ENCODE results near the gene ANKRD53. TPM values are rescaled to one million over a fixed set of nuclear protein-coding genes. Genes with fewer than 3 reads are reported as not detected.

ANKRD53 gene
- total RNA-seq, 1 experiment from 2014 or later, result not detected

- H3K9me2 ChIP-seq (ENCODE audit: insufficient read depth), result no peaks in the 10 kb centered on the region
- no peak for TF ChIP-seq ATF3 (IDR thresholded peaks at IDR 0.05)
- no peak for TF ChIP-seq ZNF274 (IDR thresholded peaks at IDR 0.05; ENCODE audit: low read depth, low read length)
- peak in 2 of 3 experiments; percentile 40 to 51; a peak in 4 of 6 replicates for TF ChIP-seq CTCF (IDR thresholded peaks at IDR 0.05 in 2 of 3, conservative IDR thresholded peaks at IDR 0.05 in 1 of 3; ENCODE audit: borderline replicate concordance in 1 of 3, insufficient read depth in 1 of 3, low read depth in 2 of 3, low read length in 2 of 3)
Observed at GRCh38 chr2:70959851-70960832, 18.3 kb upstream of the ANKRD53 start.

More at GRCh38 chr2:70959851-70960832, 18.3 kb upstream of the ANKRD53 start:
- no TSS peak for BruUV-seq (replicated peaks)
- Histone ChIP-seq H3K79me2 (ENCODE audit: insufficient read depth, low read length) (no peaks in the 10 kb centered on the region), H3K27ac (ENCODE audit: low read depth, low read length) (no peak overlapping the region), H3K9me3 (ENCODE audit: control insufficient read depth in 1 of 2, insufficient read depth in 1 of 2, low read depth in 1 of 2, low read length in 2 of 2) (no peaks in the 10 kb centered on the region), H3K4me2 (ENCODE audit: low read length) (no peak overlapping the region), H2AFZ (ENCODE audit: low read depth, low read length, poor library complexity, severe bottlenecking) (no peak overlapping the region), H3K36me3 (ENCODE audit: control insufficient read depth in 1 of 2, insufficient read depth in 2 of 2, low read length in 2 of 2) (no peaks in the 10 kb centered on the region), H3K27me3 (ENCODE audit: insufficient read depth, low read length) (peaks cover 11% of the 10 kb centered on the region), H3K4me1 (ENCODE audit: control insufficient read depth in 1 of 2, insufficient read depth in 2 of 2, low read length in 2 of 2) (peaks cover 0 to 7% of the 10 kb centered on the region in 2 experiments; a peak in 3 of 4 replicates), H3K9ac (ENCODE audit: low read length) (no peak overlapping the region), H3K4me3 (replicated peaks in 1 of 2; ENCODE audit: low read depth in 1 of 2, low read length in 2 of 2) (no peak overlapping the region), H4K20me1 (ENCODE audit: insufficient read depth) (no peaks in the 10 kb centered on the region)
- ATAC-seq (no peak), DNase-seq (ENCODE audit: low read depth, low spot score) (no peak)
- intact Hi-C loops (cut with micrococcal nuclease), result no loop called here
- ChIA-PET RAD21 (ENCODE audit: low non-redundant PET in 1 of 2, low total read pairs in 2 of 2, uncharacterized antibody in 2 of 2, unreplicated experiment in 2 of 2) (no interaction called here), CTCF (interaction anchor here (0.9 to 1.5 kb wide), 3 partner anchors 12 to 89 kb away, joined by 3 to 4 read pairs (median 3); no protein-coding TSS in a partner anchor), POLR2A (no interaction called here)

Measured in HCT116 (cell line).